DOHH2 (cell line): ENCODE data around the gene GJB2.

Experiments
- CTCF ChIP-seq: fragments of 200-600 bp; sonication (generic); IDR thresholded peaks from one replicate; pipeline ENCODE4 v1.5.1; 2014; ENCODE audit warnings: antibody characterized with exemption, mild to moderate bottlenecking, low read depth, low read length; ENCODE audit not compliant: poor library complexity, severe bottlenecking
- EZH2phosphoT487 ChIP-seq: fragments of 200-600 bp; sonication (generic); IDR thresholded peaks from 2 replicates; pipeline ENCODE4 v1.6.1; 2017; ENCODE audit warnings: borderline replicate concordance, mild to moderate bottlenecking, antibody characterized with exemption, low read length, moderate library complexity, mixed read lengths

- TF ChIP-seq CTCF (no peak), EZH2phosphoT487 (no peak)
These were observed 29.0 kb upstream of the GJB2 start for GRCh38 chr13:20221772-20222171.
